Fibroblast of the aortic adventitia (primary cell): ENCODE measurements around the gene HLF. TPM values are rescaled to one million over a fixed set of nuclear protein-coding genes. Genes with fewer than 3 reads are reported as not detected.

Experiments used
- DNase-seq: peaks from one replicate; pipeline ENCODE4 v3.0.0-alpha.2; 2010; ENCODE audit warnings: low read depth
- H3K4me3 ChIP-seq: 2 replicates; pipeline ENCODE4 v1.5.1; 2011; ENCODE audit warnings: low read depth, mild to moderate bottlenecking, control low read depth, low read length, moderate library complexity
- total RNA-seq: library from RNA; depleted of rRNA; stranded (reverse); fragments of >200 nt; gene quantifications from 2 replicates; pipeline ENCODE4 v1.2.3, GENCODE V29; 2012; ENCODE audit warnings: low replicate concordance
- TF ChIP-seq, protein P1 (sequence below): IDR thresholded peaks from 2 replicates; pipeline ENCODE4 v1.5.1; 2011; ENCODE audit warnings: mild to moderate bottlenecking, low read length, control low read depth, inconsistent platforms; ENCODE audit not compliant: insufficient read depth

HLF gene
- total RNA-seq, 1 donor, result 4.4 TPM

DNA sequence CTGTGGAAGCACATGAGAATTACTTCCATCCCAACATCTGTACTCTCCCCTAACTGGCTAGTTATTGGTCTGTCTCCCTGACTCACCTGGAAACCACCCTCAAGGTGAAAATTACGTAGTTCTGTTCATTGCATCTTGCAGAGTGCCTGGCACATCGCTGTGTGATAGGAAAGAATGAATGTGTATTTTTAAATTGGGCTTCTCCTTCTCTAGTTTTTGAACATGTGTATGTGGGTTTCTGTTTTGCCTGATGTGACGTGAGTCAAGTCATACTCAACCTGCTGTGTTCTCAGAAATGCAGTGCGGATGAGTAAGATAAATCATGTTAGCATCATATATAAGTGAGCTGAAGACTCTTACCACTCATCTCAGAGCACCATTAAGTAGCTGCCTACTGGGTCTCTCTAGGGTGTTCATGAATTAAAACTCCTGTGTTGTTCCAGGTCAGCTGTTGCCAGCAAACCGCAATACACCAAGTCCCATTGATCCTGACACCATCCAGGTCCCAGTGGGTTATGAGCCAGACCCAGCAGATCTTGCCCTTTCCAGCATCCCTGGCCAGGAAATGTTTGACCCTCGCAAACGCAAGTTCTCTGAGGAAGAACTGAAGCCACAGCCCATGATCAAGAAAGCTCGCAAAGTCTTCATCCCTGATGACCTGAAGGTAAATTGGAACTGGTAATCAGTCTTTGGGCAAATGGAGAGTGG, 50.2 kb downstream of the HLF start:
- no peak overlapping the region for H3K4me3 ChIP-seq
- TF ChIP-seq, protein P1, sequence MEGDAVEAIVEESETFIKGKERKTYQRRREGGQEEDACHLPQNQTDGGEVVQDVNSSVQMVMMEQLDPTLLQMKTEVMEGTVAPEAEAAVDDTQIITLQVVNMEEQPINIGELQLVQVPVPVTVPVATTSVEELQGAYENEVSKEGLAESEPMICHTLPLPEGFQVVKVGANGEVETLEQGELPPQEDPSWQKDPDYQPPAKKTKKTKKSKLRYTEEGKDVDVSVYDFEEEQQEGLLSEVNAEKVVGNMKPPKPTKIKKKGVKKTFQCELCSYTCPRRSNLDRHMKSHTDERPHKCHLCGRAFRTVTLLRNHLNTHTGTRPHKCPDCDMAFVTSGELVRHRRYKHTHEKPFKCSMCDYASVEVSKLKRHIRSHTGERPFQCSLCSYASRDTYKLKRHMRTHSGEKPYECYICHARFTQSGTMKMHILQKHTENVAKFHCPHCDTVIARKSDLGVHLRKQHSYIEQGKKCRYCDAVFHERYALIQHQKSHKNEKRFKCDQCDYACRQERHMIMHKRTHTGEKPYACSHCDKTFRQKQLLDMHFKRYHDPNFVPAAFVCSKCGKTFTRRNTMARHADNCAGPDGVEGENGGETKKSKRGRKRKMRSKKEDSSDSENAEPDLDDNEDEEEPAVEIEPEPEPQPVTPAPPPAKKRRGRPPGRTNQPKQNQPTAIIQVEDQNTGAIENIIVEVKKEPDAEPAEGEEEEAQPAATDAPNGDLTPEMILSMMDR, result no peak
- no peak for DNase-seq

DNA sequence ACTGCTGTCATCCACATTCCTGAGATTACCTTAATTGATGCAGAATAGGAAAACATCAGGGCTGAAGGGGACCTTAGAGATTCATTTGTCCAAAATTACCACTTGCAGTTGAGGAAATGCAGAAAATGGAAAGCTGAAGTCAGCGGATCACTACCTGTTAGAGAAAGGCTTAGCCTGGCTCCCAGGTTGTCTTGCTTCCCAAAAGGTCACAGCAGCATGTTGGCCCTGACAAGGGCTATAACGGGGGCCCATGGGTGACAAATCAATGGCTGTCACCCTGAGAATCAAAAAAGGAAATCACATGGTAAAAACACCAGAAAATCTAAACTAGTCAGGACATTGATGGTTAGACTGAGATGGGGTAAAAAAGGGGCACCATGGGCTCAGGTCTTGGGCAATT, 51.7 kb downstream of the HLF start:
- TF ChIP-seq, protein P1, result no peak
- H3K4me3 ChIP-seq, result no peak overlapping the region
- DNase-seq, result no peak

GRCh38 chr17:55317284-55317683, 52.5 kb downstream of the HLF start:
- no peak overlapping the region for H3K4me3 ChIP-seq
- TF ChIP-seq, protein P1, result no peak
- DNase-seq, result no peak

DNA sequence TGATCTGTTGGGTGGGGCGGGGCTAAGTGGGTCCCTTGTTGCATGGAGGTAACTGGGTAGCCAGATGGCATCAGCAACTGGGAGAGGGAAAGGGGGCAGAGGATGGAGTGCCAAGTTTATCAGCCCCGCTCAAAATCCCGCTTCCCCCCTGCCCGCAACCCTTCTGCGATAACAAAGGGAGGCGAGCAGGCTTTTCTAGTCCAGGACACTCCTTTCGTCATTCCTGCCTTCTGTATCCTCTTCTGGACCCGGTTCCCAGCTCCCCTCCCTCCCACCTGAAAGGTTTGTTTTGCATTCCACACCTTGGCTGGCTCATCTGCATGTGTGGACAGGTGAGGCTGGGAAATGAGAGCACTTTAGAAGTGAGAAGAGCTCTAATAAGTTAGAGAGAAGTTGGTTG, 53.3 kb downstream of the HLF start:
- no peak overlapping the region for H3K4me3 ChIP-seq
- TF ChIP-seq, protein P1, result no peak
- no peak for DNase-seq

DNA sequence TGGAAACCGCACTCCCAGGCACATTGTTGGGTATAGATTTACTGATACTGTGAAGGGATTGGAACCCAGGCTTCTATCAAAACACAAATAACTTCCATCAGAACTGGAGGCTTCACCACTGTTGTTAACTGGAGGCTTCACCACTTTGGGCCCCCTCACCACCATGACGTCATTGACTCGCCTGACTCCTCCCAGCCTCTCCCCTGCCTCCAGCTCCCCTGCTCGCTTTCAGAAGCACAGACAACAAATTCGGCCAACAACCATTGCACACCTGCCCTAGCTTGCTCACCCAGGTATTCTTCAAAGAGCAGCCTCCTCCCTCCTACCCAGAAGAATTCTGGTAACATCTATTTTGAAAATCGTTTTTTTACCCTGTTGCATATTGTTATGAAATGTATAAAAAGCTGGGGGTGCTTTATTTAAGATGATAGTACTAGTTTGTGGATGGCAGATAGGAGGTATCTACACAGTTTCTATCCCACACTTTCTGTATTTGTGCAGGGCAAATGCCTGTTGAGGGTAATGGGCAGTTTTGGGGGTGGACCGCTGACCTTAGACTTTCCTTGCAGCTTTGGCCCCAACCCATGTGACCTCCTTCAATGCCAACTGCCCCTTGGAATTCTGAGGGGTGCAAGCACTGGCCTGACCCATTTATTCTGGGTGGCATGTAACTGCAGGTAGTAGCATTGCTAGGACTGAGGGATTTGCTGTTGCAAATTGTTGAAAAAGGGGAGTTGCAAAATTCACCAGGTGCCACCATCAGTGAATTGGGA, 54.1 kb downstream of the HLF start:
- H3K4me3 ChIP-seq, result no peak overlapping the region
- DNase-seq, result no peak
- TF ChIP-seq, protein P1, result no peak

DNA sequence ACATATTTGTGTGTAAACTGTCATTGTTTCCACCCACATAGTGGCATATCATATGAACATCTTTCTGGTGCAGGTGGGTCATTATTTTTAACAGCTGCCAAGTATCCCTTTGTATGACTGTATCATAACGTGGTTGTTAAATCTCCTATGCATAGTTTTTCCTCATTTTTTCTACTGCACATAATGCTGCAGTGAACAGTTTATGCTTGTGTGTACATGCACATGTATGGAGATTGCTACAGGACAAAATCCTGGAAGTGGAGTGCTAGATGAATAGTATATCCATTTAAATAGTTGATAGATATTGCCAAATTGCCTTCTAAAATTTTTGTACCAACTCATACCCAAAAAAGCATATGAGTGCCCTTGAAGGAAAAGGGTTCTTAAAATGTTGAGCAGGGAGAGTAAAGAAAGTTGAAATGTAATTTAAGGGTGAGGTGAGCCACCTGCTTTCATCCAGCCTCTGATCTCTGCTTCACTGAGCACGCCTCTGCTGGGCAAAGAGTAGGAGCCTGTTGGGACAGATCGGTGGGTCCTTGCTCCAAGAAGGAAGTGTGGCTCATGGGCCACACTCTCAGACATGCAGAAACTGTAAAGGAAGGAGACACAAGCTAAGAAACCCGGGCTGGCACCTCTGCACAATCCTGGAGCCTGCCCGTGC, 55.3 kb downstream of the HLF start:
- TF ChIP-seq, protein P1, result no peak
- no peak for DNase-seq
- no peak overlapping the region for H3K4me3 ChIP-seq
